ENCODE data around the gene BATF. TPM values are rescaled to one million over a fixed set of nuclear protein-coding genes. Genes with fewer than 3 reads are reported as not detected.

Gene BATF
- total RNA-seq, 1 donor: not detected

DNA sequence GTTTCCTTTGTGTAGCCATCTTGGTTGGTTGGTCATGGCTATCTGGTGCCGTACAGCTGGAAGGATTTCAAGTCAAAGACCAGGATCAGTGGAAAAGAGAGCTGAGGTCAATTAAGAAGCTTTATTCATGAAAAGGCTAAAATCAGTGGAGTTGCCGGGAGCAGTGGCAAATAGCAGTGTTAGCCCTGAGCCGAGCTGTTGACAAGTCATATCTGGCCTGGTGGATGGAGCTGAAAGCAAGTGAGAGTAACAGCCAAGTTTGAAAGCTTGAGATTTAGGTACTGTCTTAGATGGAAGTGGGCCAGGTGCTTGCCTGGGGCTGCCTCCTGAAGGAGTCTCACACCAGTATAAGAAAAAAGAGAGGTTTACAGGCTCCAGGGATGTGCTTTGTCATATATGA is 9.0 kb downstream of the BATF start:
- no peak for DNase-seq (ENCODE audit: low read depth)
- TF ChIP-seq, protein P1, sequence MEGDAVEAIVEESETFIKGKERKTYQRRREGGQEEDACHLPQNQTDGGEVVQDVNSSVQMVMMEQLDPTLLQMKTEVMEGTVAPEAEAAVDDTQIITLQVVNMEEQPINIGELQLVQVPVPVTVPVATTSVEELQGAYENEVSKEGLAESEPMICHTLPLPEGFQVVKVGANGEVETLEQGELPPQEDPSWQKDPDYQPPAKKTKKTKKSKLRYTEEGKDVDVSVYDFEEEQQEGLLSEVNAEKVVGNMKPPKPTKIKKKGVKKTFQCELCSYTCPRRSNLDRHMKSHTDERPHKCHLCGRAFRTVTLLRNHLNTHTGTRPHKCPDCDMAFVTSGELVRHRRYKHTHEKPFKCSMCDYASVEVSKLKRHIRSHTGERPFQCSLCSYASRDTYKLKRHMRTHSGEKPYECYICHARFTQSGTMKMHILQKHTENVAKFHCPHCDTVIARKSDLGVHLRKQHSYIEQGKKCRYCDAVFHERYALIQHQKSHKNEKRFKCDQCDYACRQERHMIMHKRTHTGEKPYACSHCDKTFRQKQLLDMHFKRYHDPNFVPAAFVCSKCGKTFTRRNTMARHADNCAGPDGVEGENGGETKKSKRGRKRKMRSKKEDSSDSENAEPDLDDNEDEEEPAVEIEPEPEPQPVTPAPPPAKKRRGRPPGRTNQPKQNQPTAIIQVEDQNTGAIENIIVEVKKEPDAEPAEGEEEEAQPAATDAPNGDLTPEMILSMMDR (IDR thresholded peaks at IDR 0.05; ENCODE audit: insufficient read depth, low read length): no peak
- no peak overlapping the region for H3K4me3 ChIP-seq (ENCODE audit: low read depth, low read length)

GRCh38 chr14:75531660-75532317 is 9.5 kb downstream of the BATF start:
- TF ChIP-seq, protein P1 (IDR thresholded peaks at IDR 0.05; ENCODE audit: insufficient read depth, low read length): no peak
- no peak overlapping the region for H3K4me3 ChIP-seq (ENCODE audit: low read depth, low read length)
- peak; percentile 50 for DNase-seq (ENCODE audit: low read depth)

GRCh38 chr14:75533791-75534555 is 11.7 kb downstream of the BATF start:
- no peak overlapping the region for H3K4me3 ChIP-seq (ENCODE audit: low read depth, low read length)
- DNase-seq (ENCODE audit: low read depth): no peak
- TF ChIP-seq, protein P1 (IDR thresholded peaks at IDR 0.05; ENCODE audit: insufficient read depth, low read length): no peak

DNA sequence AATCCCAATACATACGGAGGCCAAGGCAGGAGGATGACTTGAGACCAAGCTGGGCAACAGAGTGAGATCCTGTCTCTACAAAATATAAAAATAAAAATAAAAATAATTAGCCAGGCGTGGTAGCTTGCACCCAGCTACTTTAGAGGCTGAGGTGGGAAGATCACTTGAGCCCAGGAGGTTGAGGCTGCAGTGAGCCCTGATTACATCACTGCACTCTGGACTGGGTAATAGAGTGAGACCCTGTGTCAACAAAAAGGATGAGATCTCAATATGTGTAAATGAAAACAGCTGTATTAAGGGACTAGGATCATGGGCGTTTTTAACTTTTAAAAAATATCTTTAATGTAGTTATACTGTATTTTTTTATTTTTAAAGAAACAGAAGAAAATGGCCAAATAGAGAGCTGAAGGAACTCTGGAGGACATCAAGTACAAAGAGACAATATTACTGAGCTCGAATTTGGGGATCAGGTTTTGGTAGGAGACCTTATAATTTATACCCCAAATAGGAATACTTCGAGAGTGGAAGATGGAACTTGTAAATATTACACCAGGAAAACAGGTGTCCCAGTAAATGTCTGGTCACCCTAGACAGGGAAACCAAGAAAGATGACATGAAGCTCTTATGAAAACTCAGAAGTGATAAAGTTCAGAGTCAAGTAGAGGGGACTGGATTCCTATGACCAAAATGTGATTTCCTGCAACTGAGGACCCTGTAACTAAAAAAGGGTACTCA is 13.1 kb downstream of the BATF start:
- no peak overlapping the region for H3K4me3 ChIP-seq (ENCODE audit: low read depth, low read length)
- no peak for DNase-seq (ENCODE audit: low read depth)
- TF ChIP-seq, protein P1 (IDR thresholded peaks at IDR 0.05; ENCODE audit: insufficient read depth, low read length): no peak

GRCh38 chr14:75537071-75537470 is 14.8 kb downstream of the BATF start:
- TF ChIP-seq, protein P1 (IDR thresholded peaks at IDR 0.05; ENCODE audit: insufficient read depth, low read length): no peak
- no peak overlapping the region for H3K4me3 ChIP-seq (ENCODE audit: low read depth, low read length)
- no peak for DNase-seq (ENCODE audit: low read depth)

GRCh38 chr14:75539162-75539560 is 16.9 kb downstream of the BATF start:
- TF ChIP-seq, protein P1 (IDR thresholded peaks at IDR 0.05; ENCODE audit: insufficient read depth, low read length): no peak
- DNase-seq (ENCODE audit: low read depth): no peak
- no peak overlapping the region for H3K4me3 ChIP-seq (ENCODE audit: low read depth, low read length)
